IPS-NIHi11 (cell line): ENCODE data around the gene NUP210L.
"Not testable (repeated sequence)": the region's sequence is repeated elsewhere in the genome, so short reads cannot be mapped to it uniquely, and the experiment has no call there.

Experiments used
- DNase-seq: peaks from one replicate; pipeline ENCODE4 v3.0.0; 2012; ENCODE audit warnings: mixed read lengths, low spot score

The NUP210L gene

DNA sequence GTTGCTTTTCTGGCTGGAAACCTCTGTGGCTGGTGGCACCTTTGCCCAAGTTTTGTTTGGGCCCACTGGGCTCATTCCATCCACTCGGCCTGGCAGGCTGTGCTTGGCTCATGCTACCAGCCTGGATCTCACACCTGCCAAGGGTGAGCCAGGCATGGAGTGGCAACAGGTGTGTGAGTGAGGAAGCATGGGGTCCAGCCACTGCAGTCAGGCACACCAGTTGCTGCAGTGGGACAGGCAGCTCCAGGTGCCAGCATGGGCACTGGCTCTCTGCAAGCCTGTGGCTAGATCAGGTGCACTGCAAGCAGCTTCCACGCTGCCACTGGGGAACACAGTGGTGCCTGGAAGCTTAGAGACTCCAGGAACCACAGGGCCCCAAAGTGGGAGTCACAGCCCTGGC, 57.0 kb downstream of the NUP210L start:
- no peak for DNase-seq

DNA sequence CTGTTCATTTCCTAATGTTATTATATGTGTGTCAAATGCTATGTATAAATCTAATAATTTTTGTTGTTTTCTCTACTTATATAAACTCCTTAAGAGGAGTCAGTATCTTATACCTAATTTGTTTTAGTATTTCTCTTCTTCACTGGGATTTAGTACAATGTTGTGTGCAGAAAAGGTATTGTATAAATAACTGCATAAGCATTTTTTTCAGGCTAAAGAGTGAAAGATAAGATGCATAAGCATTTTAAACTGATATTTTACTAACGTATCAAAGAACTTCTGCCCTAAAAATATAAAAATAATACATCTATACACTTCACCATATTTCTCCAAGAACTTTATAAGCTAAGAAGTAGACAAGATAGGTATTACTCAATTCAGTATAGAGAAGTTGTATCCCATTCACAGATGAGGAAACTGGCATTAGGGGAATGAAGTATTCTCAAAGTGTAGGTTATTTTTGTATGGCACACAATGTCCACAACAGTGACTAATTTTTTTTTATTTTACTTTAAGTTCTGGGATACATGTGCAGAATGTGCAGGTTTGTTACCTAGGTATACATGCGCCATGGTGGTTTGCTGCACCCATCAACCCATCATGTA, 59.3 kb downstream of the NUP210L start:
- no peak for DNase-seq

- DNase-seq = no peak
Measured at GRCh38 chr1:154094411-154094810, 60.5 kb downstream of the NUP210L start.

DNA sequence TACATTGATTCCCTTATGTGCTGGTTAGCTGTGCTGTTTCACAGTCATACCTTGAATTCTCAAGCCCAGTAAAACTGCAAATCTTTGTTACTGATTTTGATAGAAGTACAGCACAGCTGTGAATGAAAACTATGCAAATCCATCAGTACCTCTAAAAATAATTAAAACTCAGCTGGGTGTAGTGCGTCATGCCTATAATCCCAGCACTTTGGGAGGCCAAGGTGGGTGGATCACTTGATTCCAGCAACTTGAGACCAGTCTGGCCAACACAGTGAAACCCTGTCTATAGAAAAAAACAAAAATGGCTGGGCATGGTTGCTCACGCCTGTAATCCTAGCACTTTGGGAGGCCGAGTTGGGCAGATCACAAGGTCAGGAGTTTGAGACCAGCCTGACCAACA, 61.2 kb downstream of the NUP210L start:
- DNase-seq = no peak

- no peak for DNase-seq
Measured at GRCh38 chr1:154091706-154092105, 63.2 kb downstream of the NUP210L start.

DNA sequence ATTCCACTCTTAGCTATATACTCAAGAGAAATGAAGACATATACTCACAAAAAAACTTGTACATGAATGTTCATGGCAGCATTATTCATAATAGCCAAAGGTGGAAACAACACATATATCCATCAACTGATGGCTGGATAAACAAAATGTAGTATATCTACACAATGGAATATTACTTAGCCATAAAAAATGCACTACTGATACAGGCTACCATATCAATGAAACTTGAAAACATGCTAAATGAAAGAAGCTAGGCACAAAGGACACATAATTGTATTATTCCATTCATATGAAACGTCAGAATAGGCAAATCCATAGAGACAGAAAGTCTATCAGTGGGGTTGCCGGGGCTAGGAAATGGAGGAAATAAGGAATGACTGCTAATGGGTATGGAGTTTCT, 67.3 kb downstream of the NUP210L start:
- DNase-seq = no peak

DNA sequence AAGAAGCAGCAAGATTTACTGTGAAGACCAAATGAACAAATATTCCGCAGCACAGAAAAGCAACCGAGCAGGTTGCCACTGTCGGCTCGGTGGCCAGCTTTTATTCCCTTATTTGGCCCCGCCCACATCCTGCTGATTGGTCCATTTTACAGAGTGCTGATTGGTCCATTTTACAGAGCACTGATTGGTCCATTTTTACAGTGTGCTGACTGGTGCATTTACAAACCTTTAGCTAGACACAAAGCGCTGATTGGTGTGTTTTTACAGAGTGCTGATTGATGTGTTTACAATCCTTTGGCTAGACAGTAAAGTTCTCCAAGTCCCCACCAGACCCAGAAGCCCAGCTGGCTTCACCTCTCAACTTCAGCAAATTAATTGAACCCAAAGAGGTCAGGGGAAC, 71.8 kb downstream of the NUP210L start:
- DNase-seq = not testable (repeated sequence)

GRCh38 chr1:154081386-154082126, 73.3 kb downstream of the NUP210L start:
- DNase-seq = no peak

- DNase-seq = no peak
Measured at GRCh38 chr1:154076413-154076812, 78.5 kb downstream of the NUP210L start.

- DNase-seq = no peak
Measured at GRCh38 chr1:154075746-154076145, 79.1 kb downstream of the NUP210L start.

GRCh38 chr1:154062309-154062708, 92.6 kb downstream of the NUP210L start:
- no peak for DNase-seq

- not testable (repeated sequence) for DNase-seq
Measured at GRCh38 chr1:154047436-154047835, 107.4 kb downstream of the NUP210L start.

- DNase-seq = not testable (repeated sequence)
Measured at GRCh38 chr1:154033697-154034096, 121.2 kb downstream of the NUP210L start.

- DNase-seq = no peak
Measured at GRCh38 chr1:154019940-154020339, 134.9 kb downstream of the NUP210L start.

GRCh38 chr1:154019269-154019668, 135.6 kb downstream of the NUP210L start:
- no peak for DNase-seq

- DNase-seq = no peak
Measured at GRCh38 chr1:154014154-154014907, 140.5 kb downstream of the NUP210L start.

DNA sequence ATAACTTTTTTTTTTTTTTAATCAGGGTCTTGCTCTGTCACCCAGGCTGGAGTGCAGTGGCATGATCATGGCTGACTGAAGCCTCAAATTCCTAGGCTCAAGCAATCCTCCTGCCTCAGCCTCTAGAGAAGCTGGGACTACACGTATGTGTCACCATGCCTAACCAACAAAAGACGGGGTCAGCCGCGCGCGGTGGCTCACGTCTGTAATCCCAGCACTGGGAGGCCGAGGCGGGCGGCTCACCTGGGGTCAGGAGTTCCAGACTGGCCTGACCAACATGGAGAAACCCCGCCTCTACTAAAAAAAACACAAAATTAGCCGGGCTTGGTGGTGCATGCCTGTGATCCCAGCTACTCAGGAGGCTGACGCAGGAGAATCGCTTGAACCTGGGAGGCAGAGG, 142.3 kb downstream of the NUP210L start:
- not testable (repeated sequence) for DNase-seq

GRCh38 chr1:154012129-154012528, 142.7 kb downstream of the NUP210L start:
- no peak for DNase-seq

DNA sequence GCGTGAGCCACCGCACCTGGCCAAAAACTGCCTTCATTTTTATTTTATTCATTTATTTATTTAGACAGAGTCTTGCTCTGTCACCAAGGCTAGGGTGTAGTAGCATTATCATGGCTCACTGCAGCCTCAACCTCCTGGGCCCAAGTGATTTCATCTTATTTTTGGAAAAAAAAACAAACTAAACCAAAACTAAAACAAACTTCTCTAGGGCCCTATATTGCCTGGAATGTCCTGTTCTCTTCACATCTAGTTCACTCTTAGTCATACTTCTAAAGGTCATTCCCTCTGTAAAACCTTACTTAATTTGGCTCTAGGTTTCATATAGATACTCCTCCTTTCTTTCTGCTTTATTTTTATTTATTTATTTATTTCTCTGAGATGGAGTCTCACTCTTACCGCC, 148.7 kb downstream of the NUP210L start:
- DNase-seq = no peak

DNA sequence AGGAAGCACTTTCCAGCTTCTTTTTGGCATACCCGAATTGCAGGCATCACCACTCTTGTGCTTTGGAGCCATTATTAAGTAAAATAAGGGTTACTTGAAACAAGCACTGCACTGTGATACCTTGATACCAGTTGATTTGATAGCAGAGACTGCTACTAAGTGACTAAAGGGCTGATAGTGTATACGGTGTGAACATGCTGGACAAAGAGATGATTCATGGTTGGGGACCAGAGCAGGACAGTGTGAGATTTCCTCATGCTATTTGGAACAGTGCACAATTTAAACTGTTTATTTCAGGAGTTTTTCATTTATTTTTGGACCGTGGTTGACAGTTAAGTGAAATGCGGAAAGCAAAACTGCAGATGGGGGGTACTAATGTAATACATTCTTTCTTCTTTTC, 154.5 kb downstream of the NUP210L start:
- DNase-seq = no peak

DNA sequence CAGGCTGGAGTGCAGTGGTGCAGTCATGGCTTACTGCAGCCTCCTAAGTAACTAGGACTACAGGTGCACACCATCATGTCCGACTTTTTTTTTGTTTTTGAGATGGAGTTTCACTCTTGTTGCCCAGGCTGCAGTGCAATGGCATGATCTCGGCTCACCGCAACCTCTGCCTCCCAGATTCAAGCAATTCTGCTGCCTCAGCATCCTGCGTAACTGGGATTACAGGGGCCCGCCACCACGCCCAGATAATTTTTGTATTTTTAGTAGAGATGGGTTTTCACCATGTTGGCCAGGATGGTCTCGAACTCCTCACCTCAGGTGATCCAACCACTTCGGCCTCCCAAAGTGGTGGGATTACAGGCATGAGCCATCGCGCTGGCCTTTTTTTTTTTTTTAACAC, 158.0 kb downstream of the NUP210L start:
- DNase-seq = not testable (repeated sequence)

- DNase-seq = no peak
Measured at GRCh38 chr1:153995640-153996039, 159.2 kb downstream of the NUP210L start.

- no peak for DNase-seq
Measured at GRCh38 chr1:153995202-153995601, 159.7 kb downstream of the NUP210L start.
